COLO829 (cell line): ENCODE measurements around the gene OTOL1.

ENCODE experiments used
- DNase-seq: peaks from one replicate; pipeline ENCODE4 v3.0.0; 2012; ENCODE audit warnings: low spot score

The OTOL1 gene

DNA sequence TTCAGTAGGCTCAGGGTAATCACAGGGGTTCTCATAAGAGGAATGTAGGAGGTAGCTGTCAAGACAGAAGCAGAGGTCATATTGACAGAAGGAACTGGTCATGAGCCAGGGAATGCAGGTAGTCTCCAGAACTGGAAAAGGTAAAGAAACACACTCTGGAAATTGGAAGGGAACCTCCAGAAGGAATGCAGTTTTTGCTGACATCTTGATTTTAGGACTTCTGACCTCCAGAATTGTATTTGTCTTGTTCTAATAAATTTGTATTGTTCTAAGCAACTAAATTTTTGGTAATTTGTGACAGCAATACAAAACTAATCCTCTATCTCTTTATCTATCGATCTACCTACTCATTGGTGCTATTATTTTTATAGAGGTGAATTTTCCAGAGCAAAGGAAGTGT, 49.2 kb downstream of the OTOL1 start:
- no peak for DNase-seq

DNA sequence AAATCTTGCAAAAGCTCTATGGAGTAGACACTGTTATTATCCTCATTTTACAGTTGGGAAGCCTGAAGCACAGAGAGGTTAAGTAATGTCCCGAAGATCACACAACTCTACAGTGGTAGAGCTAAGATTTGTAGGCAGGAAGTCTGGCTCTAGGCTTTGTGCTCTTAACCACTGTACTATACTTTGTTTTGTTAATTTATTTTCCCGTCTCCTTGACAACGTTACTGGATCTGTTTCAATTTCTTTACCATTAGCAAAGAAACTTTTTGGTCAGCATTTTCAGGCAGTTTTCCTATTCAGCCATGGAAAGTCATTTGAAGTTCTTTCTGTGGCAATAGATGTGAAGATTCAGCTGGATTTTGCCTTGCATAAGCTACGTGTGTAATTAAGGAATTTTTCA, 51.7 kb downstream of the OTOL1 start:
- DNase-seq: peak; percentile 13

DNA sequence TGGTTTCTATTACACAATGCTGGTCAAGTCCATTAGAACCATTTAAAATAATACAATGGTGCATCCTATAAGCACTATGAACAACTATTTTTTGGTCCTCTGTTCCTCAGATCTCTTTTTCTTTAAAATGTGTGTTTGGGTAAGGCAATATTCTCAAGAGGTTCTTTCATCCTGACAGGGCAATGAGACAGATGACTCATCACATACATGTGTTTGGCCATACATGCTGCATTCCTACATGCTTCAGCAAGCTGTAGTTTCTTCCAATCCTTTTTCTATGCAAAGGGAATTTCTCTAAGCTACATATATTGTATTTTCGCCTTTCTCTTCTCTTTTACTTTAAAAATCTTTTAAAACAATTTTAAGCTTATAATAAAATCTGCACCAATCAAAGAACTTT, 52.7 kb downstream of the OTOL1 start:
- peak; percentile 15 for DNase-seq

DNA sequence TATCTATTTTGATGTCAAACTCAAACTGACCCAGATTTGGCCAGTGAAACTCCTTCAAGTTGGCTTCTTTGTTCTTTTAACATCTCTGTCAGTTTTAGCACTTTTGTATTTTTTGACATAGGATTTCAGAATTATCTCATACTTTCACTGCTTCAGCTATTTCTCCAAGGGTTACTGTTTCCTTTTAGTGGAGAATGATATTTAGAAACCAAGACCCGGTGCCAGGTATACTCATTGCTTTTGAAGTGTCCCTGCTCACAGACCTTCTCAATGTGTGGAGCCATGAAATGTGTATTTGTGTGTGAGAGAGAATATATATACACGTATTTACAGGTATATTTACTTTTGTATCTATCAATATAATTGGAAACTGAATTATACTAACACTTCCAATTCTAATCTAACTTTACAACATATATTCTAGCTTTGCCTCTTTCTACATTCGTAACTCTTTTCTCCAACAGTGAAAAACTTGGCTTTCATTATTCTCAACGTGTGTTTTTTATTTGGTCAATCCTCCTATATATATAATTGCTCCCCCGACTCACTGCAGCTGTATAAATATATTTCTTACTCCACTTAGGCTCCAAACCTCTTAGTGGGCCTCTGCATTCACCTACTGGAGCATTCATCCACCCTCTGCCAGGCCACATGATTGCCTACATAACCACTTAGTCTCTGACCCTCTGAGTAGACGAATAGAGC, 54.0 kb downstream of the OTOL1 start:
- no peak for DNase-seq

DNA sequence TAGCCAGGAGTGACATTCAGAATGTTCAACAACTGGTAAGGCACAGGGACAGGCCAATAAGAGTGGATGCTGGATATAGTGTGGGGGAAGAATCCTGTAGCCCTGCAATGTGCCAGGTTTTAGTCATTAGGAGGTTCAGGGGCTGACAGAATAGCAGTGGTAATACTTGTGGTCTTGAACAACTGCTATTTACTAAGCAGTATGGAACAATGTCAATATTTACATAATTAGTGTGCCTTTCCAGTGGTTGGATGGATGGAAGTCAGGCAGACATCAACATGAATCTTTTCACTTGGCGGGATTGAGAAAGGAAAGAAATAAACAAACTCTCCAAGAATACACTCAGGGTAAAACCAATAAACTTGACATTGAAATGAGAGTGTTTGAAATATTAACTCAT, 55.1 kb downstream of the OTOL1 start:
- DNase-seq: no peak

DNA sequence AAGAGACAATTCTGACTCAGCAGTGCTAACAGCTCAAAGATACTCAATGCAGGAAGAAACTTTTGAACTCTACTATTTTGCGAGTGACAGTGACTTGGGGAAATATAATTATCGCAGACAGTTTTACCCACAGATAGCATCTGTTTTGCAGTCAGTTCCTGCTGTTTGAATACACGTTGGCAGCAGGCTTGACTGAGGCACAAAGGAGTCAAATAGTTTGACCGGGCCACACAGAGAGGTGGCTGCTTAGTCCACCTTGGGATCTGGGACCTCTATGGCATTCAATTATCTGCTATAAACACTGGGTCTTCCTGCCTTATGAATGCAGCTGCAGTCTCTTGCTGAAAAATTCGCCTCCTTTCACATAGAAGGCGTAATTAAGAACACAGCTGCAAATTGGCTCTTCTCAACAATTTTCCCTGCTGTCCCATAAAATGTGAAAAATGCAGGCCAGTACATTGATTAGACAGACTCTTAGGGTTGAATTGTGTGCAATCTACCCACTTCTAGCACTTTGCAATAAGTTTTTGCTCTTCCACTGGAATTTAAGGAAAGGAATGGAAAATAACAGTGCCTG, 56.5 kb downstream of the OTOL1 start:
- DNase-seq: no peak
